Neural cell (in vitro differentiated cells): Measurements from ENCODE around the gene FUBP3.

Experiments used
- EP300 ChIP-seq: fragments of 450-650 bp; conservative IDR thresholded peaks from 2 replicates; pipeline ENCODE4 v1.6.1; 2014; ENCODE audit warnings: antibody characterized with exemption, mild to moderate bottlenecking, moderate library complexity; ENCODE audit not compliant: poor library complexity, severe bottlenecking
- EZH2 ChIP-seq: fragments of 200-600, 300-800 bp; shearing (Covaris generic), sonication (generic); IDR thresholded peaks from 2 replicates; pipeline ENCODE4 v1.6.1; 2014; ENCODE audit warnings: antibody characterized with exemption, low read length, borderline replicate concordance, mild to moderate bottlenecking; ENCODE audit not compliant: insufficient read depth, poor library complexity, severe bottlenecking
- MXI1 ChIP-seq: fragments of 450-650 bp; conservative IDR thresholded peaks from 2 replicates; pipeline ENCODE4 v1.6.1; 2014; ENCODE audit warnings: antibody characterized with exemption, mild to moderate bottlenecking; ENCODE audit not compliant: poor library complexity, severe bottlenecking
- POLR2AphosphoS5 ChIP-seq: IDR thresholded peaks from 2 replicates; pipeline ENCODE4 v1.6.1; 2012
- RAD21 ChIP-seq: fragments of 450-650 bp; conservative IDR thresholded peaks from 2 replicates; pipeline ENCODE4 v1.6.1; 2014; ENCODE audit warnings: antibody characterized with exemption, mild to moderate bottlenecking, moderate library complexity
- TAF1 ChIP-seq: IDR thresholded peaks from 2 replicates; pipeline ENCODE4 v1.6.1; 2012; ENCODE audit warnings: low read depth
- TF ChIP-seq, protein P1 (sequence below): fragments of 450-650 bp; IDR thresholded peaks from 2 replicates; pipeline ENCODE4 v1.5.1; 2014; ENCODE audit warnings: antibody characterized with exemption, mild to moderate bottlenecking, moderate library complexity; ENCODE audit not compliant: poor library complexity, severe bottlenecking
- TF ChIP-seq, protein P2 (sequence below): IDR thresholded peaks from 2 replicates; pipeline ENCODE4 v1.6.1; 2012; ENCODE audit warnings: borderline replicate concordance

DNA sequence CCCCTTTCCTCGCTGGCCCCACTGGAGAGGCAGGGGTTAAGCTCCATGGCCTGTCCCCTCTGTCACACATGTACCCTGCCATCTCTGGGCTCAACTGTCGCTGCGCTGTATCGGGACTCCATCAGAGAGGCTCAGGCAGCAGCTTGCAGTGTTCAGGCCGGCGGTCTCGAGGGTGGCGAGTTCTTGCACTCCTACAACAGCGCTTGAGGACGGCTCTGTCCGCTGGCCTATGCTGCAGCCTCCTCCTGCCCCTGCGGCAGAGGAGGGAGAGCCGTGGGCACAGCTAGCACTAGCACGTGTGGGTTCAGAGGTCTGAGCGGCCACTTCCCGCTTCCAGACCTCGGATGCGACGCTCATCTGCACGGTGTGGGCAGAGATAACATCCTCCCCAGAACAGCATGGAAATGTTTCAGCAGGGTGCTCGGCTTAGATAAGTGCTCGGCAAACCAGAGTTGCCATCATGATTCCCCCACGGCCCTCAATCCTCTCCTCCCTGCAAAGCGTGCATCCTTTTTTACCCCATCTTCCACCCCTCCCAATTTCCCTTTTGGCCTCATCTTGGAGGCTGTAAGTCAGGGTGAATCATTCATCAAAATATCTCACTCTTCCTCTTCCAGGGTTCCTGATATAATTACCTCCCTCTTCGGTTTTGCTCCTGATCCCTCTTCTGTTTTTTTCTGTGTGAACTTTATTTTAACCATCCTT lies 41.9 kb upstream of the FUBP3 start:
- no peak for TF ChIP-seq EP300
- TF ChIP-seq, protein P1, sequence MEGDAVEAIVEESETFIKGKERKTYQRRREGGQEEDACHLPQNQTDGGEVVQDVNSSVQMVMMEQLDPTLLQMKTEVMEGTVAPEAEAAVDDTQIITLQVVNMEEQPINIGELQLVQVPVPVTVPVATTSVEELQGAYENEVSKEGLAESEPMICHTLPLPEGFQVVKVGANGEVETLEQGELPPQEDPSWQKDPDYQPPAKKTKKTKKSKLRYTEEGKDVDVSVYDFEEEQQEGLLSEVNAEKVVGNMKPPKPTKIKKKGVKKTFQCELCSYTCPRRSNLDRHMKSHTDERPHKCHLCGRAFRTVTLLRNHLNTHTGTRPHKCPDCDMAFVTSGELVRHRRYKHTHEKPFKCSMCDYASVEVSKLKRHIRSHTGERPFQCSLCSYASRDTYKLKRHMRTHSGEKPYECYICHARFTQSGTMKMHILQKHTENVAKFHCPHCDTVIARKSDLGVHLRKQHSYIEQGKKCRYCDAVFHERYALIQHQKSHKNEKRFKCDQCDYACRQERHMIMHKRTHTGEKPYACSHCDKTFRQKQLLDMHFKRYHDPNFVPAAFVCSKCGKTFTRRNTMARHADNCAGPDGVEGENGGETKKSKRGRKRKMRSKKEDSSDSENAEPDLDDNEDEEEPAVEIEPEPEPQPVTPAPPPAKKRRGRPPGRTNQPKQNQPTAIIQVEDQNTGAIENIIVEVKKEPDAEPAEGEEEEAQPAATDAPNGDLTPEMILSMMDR = no peak
- TF ChIP-seq EZH2 = no peak
- TF ChIP-seq POLR2AphosphoS5 = no peak
- TF ChIP-seq TAF1 = no peak
- no peak for TF ChIP-seq MXI1
- TF ChIP-seq, protein P2, sequence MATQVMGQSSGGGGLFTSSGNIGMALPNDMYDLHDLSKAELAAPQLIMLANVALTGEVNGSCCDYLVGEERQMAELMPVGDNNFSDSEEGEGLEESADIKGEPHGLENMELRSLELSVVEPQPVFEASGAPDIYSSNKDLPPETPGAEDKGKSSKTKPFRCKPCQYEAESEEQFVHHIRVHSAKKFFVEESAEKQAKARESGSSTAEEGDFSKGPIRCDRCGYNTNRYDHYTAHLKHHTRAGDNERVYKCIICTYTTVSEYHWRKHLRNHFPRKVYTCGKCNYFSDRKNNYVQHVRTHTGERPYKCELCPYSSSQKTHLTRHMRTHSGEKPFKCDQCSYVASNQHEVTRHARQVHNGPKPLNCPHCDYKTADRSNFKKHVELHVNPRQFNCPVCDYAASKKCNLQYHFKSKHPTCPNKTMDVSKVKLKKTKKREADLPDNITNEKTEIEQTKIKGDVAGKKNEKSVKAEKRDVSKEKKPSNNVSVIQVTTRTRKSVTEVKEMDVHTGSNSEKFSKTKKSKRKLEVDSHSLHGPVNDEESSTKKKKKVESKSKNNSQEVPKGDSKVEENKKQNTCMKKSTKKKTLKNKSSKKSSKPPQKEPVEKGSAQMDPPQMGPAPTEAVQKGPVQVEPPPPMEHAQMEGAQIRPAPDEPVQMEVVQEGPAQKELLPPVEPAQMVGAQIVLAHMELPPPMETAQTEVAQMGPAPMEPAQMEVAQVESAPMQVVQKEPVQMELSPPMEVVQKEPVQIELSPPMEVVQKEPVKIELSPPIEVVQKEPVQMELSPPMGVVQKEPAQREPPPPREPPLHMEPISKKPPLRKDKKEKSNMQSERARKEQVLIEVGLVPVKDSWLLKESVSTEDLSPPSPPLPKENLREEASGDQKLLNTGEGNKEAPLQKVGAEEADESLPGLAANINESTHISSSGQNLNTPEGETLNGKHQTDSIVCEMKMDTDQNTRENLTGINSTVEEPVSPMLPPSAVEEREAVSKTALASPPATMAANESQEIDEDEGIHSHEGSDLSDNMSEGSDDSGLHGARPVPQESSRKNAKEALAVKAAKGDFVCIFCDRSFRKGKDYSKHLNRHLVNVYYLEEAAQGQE = no peak
- no peak for TF ChIP-seq RAD21
